K562 (cell line): Measurements from ENCODE around the gene PSMD13. TPM values are rescaled to one million over a fixed set of nuclear protein-coding genes. Genes with fewer than 3 reads are reported as not detected.

Experiments
- CREB5 ChIP-seq: fragments of 250-450 bp; sonication (Bioruptor Pico); IDR thresholded peaks from 2 replicates; pipeline ENCODE4 v1.5.0; 2020; ENCODE audit warnings: mild to moderate bottlenecking
- GTF2B ChIP-seq: IDR thresholded peaks from 2 replicates; pipeline ENCODE4 v1.6.1; 2011; ENCODE audit not compliant: insufficient read length; ENCODE audit errors: extremely low read depth
- HDAC6 ChIP-seq: IDR thresholded peaks from 2 replicates; pipeline ENCODE4 v1.6.1; 2012; ENCODE audit warnings: low read depth, mild to moderate bottlenecking, control low read depth, inconsistent platforms, low read length, moderate library complexity
- HNRNPL ChIP-seq: fragments of 200-400 bp; formaldehyde crosslinking; IDR thresholded peaks from 2 replicates; pipeline ENCODE4 v1.6.1; 2017; ENCODE audit warnings: low read depth, mild to moderate bottlenecking, low read length
- HOXB6 ChIP-seq: fragments of 250-450 bp; sonication (Bioruptor Pico); IDR thresholded peaks from 2 replicates; pipeline ENCODE4 v1.5.1; 2022; ENCODE audit warnings: mild to moderate bottlenecking, borderline replicate concordance
- JUND ChIP-seq, 2 experiments: IDR thresholded peaks; 2 replicates in 1 of 2; 3 replicates in 1 of 2; pipeline ENCODE4 v1.6.1; 2011; ENCODE audit warnings: borderline replicate concordance in 2 of 2, low read depth in 2 of 2, low read length in 2 of 2, improper control_type of control experiment in 1 of 2, missing biosample characterization in 1 of 2, missing genetic modification characterization in 1 of 2, missing genetic modification reagents in 1 of 2
- KDM4B ChIP-seq, 2 experiments: fragments of 450-650 bp in 1 of 2; sonication (generic) in 1 of 2; IDR thresholded peaks; 2 replicates each; pipeline ENCODE4 v1.6.1; 2016 to 2017; ENCODE audit warnings: borderline replicate concordance in 2 of 2, antibody characterized with exemption in 1 of 2, low read depth in 1 of 2, mild to moderate bottlenecking in 1 of 2
- KLF10 ChIP-seq: fragments of 250-450 bp; sonication (Bioruptor Pico); IDR thresholded peaks from 2 replicates; pipeline ENCODE4 v1.6.1; 2021; ENCODE audit warnings: matching md5 sums
- NEUROD1 ChIP-seq: fragments of 150-350 bp; IDR thresholded peaks from 2 replicates; pipeline ENCODE4 v1.6.1; 2014; ENCODE audit warnings: borderline replicate concordance, low read length, low read depth; ENCODE audit not compliant: partially characterized antibody
- RB1 ChIP-seq: fragments of 450-650 bp; IDR thresholded peaks from 2 replicates; pipeline ENCODE4 v1.6.1; 2017; ENCODE audit warnings: low read depth, mild to moderate bottlenecking
- SMAD1 ChIP-seq: fragments of 150-350 bp; IDR thresholded peaks from 2 replicates; pipeline ENCODE4 v1.6.1; 2014; ENCODE audit warnings: low read length, low read depth; ENCODE audit not compliant: partially characterized antibody
- SMARCA5 ChIP-seq: fragments of 450-650 bp; IDR thresholded peaks from 2 replicates; pipeline ENCODE4 v1.6.1; 2016
- SMC3 ChIP-seq: conservative IDR thresholded peaks from 2 replicates; pipeline ENCODE4 v1.6.1; 2011; ENCODE audit warnings: low read depth, low read length, improper control_type of control experiment; ENCODE audit not compliant: insufficient read depth
- SREBF2 ChIP-seq: sonication (generic); formaldehyde crosslinking; IDR thresholded peaks from 2 replicates; pipeline ENCODE4 v1.4.0; 2020; ENCODE audit warnings: mild to moderate bottlenecking, missing genetic modification reagents
- THAP7 ChIP-seq: fragments of 250-450 bp; sonication (Bioruptor Pico); IDR thresholded peaks from 2 replicates; pipeline ENCODE4 v1.5.0; 2021
- ZNF324 ChIP-seq: fragments of 250-450 bp; sonication (Bioruptor Pico); IDR thresholded peaks from 2 replicates; pipeline ENCODE4 v1.4.0; 2020; ENCODE audit warnings: mild to moderate bottlenecking
- polyA plus RNA-seq, 8 experiments: library from polyadenylated mRNA; depleted of rRNA in 4 of 8; stranded (reverse) in 5 of 8; unstranded in 3 of 8; fragments of >200 nt; fragmentation: Nextera tagmentation in 2 of 8; fragmentation: Illumina TruSeq in 1 of 8; extraction: Ambion mirVana in 2 of 8; extraction: Trizol in 1 of 8; gene quantifications; 2 replicates each; pipeline versions ENCODE4 v1.2.1 to v1.2.3, GENCODE V29; 2011 to 2014; ENCODE audit warnings: inconsistent platforms in 1 of 8, missing spikeins in 1 of 8
- total RNA-seq, 7 experiments: library from RNA; depleted of rRNA in 6 of 7; stranded (reverse); fragments of >200 nt in 6 of 7; fragmentation: Illumina TruSeq in 2 of 7; extraction: Trizol in 2 of 7; gene quantifications; 2 replicates each; pipeline versions ENCODE4 v1.2.1 to v1.2.3, GENCODE V29; 2011 to 2021; ENCODE audit warnings: low replicate concordance in 1 of 7
- TF ChIP-seq, protein P1 (sequence below): fragments of 250-450 bp; sonication (Bioruptor Pico); IDR thresholded peaks from 2 replicates; pipeline ENCODE4 v1.5.0; 2021; ENCODE audit warnings: mild to moderate bottlenecking, moderate library complexity
- TF ChIP-seq, protein P2 (sequence below): IDR thresholded peaks from 3 replicates; pipeline ENCODE4 v1.6.1; 2011; ENCODE audit warnings: borderline replicate concordance, mild to moderate bottlenecking, moderate library complexity; ENCODE audit not compliant: insufficient read length; ENCODE audit errors: extremely low read depth

PSMD13 gene
- total and polyA plus RNA-seq, 9 of the 15 experiments (the other 6 are each of a cell fraction or from before 2014, with no cell fraction given) = 185 to 383 (median 267) TPM

DNA sequence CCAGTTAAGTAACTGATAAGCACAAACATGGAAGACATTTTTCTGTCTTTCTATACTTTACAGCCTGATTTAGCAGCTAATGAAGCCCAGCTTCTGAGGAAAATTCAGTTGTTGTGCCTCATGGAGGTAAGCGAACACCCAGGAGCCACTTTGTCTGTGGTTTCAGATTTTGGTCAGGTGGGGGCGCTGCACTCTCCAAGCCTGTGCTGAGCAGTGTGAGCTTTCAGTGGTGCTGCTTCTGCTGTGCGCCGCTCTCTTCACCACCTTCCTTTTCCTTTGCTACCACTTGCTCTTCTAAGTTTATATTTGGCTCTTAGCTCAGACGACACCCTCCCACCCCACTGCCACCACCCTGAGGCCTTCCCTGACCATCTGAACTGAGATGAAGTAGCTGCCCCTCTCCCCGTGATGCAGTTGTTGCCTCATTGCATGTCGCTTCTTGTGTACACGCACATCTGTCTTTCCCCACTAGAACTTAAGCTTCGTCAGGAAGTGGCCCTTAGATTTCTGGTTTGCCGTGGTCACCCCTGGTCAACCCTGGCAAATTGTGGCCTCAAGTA lies 14.0 kb downstream of the PSMD13 start (continued):
- no peak for TF ChIP-seq HOXB6 (CRISPR knock-in tag)
- peak; percentile 47; the same call in 1 of the 2 replicates for TF ChIP-seq RB1
- no peak for TF ChIP-seq NEUROD1
- 0 out of 2 replicates have a peak, but pooled peaks have one; percentile 20 for TF ChIP-seq SMARCA5
- no peak for TF ChIP-seq SMAD1
- peak; percentile 14; the same call in 1 of the 2 replicates for TF ChIP-seq JUND (IDR thresholded peaks at IDR 0.05; ENCODE audit: borderline replicate concordance, low read depth, low read length)
- no peak for TF ChIP-seq JUND (tag; IDR thresholded peaks at IDR 0.05; ENCODE audit: borderline replicate concordance, low read depth, low read length)
- no peak for TF ChIP-seq HNRNPL
- TF ChIP-seq HDAC6 = no peak
- no peak for TF ChIP-seq KDM4B (IDR thresholded peaks at IDR 0.05; ENCODE audit: borderline replicate concordance in 2 of 2, low read depth in 1 of 2)
- TF ChIP-seq CREB5 (CRISPR knock-in tag) = no peak
- no peak for TF ChIP-seq ZNF324 (CRISPR knock-in tag)
- no peak for TF ChIP-seq KLF10 (CRISPR knock-in tag)
- no peak for TF ChIP-seq SREBF2 (CRISPR knock-in tag)
- no peak for TF ChIP-seq THAP7 (CRISPR knock-in tag)
- peak; percentile 76 for TF ChIP-seq SMC3
- TF ChIP-seq, protein P1, sequence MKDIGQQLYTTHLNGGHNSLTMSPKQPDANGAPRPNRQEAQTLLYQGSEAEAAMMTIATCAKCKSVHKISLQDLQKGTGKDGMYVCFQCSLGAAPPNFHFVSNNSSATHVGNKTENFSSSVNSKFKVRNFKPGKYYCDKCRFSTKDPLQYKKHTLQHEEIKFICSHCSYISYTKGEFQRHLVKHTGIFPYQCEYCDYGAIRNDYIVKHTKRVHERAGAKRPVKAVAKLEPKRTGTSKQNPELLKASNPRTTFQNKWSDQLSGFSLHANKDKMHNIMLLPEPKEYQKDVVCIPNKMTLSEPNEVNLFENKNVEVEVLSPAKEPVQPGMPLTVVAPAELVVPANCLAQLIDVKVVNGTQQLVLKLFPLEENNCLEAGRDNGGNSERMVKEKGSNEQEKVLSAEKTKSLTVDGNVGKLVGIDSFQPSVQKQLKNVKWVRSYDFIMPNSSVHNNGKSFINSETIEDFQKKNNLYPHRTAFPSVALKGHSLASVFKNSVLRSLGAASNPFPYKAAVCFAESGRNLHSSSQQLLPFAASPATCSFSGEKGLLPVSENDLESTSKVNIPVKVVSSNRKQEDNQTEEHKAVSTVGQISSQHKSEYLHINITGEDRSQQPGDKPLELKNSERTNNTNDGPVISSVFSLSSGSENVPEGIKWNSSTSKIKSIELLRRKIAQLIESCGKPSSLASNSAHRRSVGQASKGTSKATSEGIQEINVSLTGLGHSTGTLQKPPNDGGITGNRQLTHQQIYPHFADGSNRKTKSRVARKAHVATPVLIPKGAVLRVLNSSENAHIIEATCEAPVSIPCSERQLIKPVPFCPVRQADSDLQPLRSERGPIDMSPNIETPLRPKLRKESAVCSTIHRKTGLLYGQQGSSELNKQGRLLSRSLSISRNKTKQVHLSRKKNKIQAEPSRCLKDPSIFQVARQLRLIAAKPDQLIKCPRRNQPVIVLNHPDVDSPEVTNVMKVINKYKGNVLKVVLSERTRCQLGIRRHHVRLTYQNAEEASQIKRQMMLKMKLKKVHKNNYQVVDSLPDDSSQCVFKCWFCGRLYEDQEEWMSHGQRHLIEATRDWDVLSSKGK = no peak
- TF ChIP-seq GTF2B = no peak
- TF ChIP-seq, protein P2, sequence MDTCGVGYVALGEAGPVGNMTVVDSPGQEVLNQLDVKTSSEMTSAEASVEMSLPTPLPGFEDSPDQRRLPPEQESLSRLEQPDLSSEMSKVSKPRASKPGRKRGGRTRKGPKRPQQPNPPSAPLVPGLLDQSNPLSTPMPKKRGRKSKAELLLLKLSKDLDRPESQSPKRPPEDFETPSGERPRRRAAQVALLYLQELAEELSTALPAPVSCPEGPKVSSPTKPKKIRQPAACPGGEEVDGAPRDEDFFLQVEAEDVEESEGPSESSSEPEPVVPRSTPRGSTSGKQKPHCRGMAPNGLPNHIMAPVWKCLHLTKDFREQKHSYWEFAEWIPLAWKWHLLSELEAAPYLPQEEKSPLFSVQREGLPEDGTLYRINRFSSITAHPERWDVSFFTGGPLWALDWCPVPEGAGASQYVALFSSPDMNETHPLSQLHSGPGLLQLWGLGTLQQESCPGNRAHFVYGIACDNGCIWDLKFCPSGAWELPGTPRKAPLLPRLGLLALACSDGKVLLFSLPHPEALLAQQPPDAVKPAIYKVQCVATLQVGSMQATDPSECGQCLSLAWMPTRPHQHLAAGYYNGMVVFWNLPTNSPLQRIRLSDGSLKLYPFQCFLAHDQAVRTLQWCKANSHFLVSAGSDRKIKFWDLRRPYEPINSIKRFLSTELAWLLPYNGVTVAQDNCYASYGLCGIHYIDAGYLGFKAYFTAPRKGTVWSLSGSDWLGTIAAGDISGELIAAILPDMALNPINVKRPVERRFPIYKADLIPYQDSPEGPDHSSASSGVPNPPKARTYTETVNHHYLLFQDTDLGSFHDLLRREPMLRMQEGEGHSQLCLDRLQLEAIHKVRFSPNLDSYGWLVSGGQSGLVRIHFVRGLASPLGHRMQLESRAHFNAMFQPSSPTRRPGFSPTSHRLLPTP = no peak
